ENCODE measurements around the gene RBM10. TPM values are rescaled to one million over a fixed set of nuclear protein-coding genes. Genes with fewer than 3 reads are reported as not detected.

Gene RBM10
- total RNA-seq, 1 experiment from 2014 or later: 55.8 TPM

GRCh38 chrX:47178337-47178736 is 33.3 kb downstream of the RBM10 start:
- Histone ChIP-seq H3K27ac (ENCODE audit: insufficient read length, low read depth, low read length) (no peak overlapping the region), H3K18ac (ENCODE audit: insufficient read length, low read depth, low read length) (no peak overlapping the region), H4K20me1 (ENCODE audit: control insufficient read depth, insufficient read depth, insufficient read length) (no peaks in the 10 kb centered on the region), H3K4ac (ENCODE audit: low read depth, low read length) (no peak overlapping the region), H3K23me2 (ENCODE audit: insufficient read length, low read depth, low read length, poor library complexity, severe bottlenecking) (no peaks in the 10 kb centered on the region), H3K23ac (ENCODE audit: insufficient read length, low read depth, low read length) (no peak overlapping the region), H4K91ac (ENCODE audit: insufficient read length, low read depth, low read length) (no peak overlapping the region), H3K27me3 (ENCODE audit: insufficient read depth, low read length) (no peaks in the 10 kb centered on the region; the same call in 1 of the 2 replicates), H3K4me2 (ENCODE audit: insufficient read depth, insufficient read length, low read length) (no peak overlapping the region), H3K79me2 (ENCODE audit: insufficient read depth, low read length) (no peaks in the 10 kb centered on the region), H2AK5ac (ENCODE audit: insufficient read length, low read length) (no peak overlapping the region), H3K14ac (ENCODE audit: insufficient read depth, low read length) (no peak overlapping the region), H2AFZ (ENCODE audit: low read length) (no peak overlapping the region), H3K56ac (ENCODE audit: insufficient read length, low read depth, low read length) (no peak overlapping the region), H3K9ac (ENCODE audit: extremely low read depth, insufficient read length, low read length) (no peak overlapping the region), H2BK15ac (ENCODE audit: low read depth, low read length) (no peak overlapping the region), H3K4me1 (ENCODE audit: insufficient read depth, low read length) (no peaks in the 10 kb centered on the region), H3T11ph (ENCODE audit: low read length) (no peak overlapping the region), H3K79me1 (ENCODE audit: insufficient read depth, low read depth, low read length, poor library complexity, severe bottlenecking) (no peaks in the 10 kb centered on the region), H2BK5ac (ENCODE audit: insufficient read length, low read length) (no peak overlapping the region), H3K9me3 (ENCODE audit: control insufficient read depth, low read depth, low read length) (no peaks in the 10 kb centered on the region), H2BK20ac (ENCODE audit: low read depth, low read length, poor library complexity, severe bottlenecking) (no peak overlapping the region), H2BK120ac (ENCODE audit: low read depth, low read length, poor library complexity, severe bottlenecking) (no peak overlapping the region), H4K8ac (replicated peaks; ENCODE audit: insufficient read length, low read depth, low read length) (no peak overlapping the region), H4K5ac (ENCODE audit: insufficient read length, low read depth, low read length) (no peak overlapping the region), H2BK12ac (ENCODE audit: insufficient read length, low read depth, low read length) (no peak overlapping the region)
- H3K4me1 Mint-ChIP-seq: no peaks in the 10 kb centered on the region
- H3K4me3 Mint-ChIP-seq: no peak overlapping the region
- no CpG with 5 or more reads among the region's 5 CpGs for WGBS (ENCODE audit: extremely low coverage, insufficient read length, low lambda C conversion rate)
- peaks cover 50 to 80% (median 77%) of the 10 kb centered on the region in 3 experiments for H3K36me3 Mint-ChIP-seq (ENCODE audit: insufficient read depth in 1 of 3, low read depth in 3 of 3)
- H3K27ac Mint-ChIP-seq: no peak overlapping the region; a peak in 1 of 7 replicates
- H3K27me3 Mint-ChIP-seq (ENCODE audit: low read depth): no peaks in the 10 kb centered on the region; the same call in 1 of the 2 replicates
- H3K9me3 Mint-ChIP-seq: peaks cover 63 to 82% of the 10 kb centered on the region in 2 experiments
- no peak for DNase-seq
- TF ChIP-seq CTCF (conservative IDR thresholded peaks at IDR 0.05): no peak
